Calu3 (cell line): ENCODE data around the gene OR7A17. TPM values are rescaled to one million over a fixed set of nuclear protein-coding genes. Genes with fewer than 3 reads are reported as not detected.

Source experiments
- BruUV-seq: library from RNA; stranded (reverse); fragments of 400-500 nt; replicated peaks from 2 replicates; lab custom pipeline; 2021; lab: Mats Ljungman, UMichigan
- CTCF ChIA-PET: fragments of 300-600 bp; sonication (Branson Sonifier 250); formaldehyde crosslinking; loops from one replicate; lab custom pipeline; 2022; ENCODE audit warnings: antibody characterized with exemption; lab: Charles Lee
- DNase-seq: peaks from one replicate; pipeline ENCODE4 v3.0.0; 2022
- H3K27ac Mint-ChIP-seq: one replicate; pipeline ENCODE4 v1.8.0; 2022; ENCODE audit warnings: mixed read lengths; ENCODE audit not compliant: unreplicated experiment
- H3K27me3 Mint-ChIP-seq: one replicate; pipeline ENCODE4 v1.8.0; 2022; ENCODE audit warnings: mixed read lengths; ENCODE audit not compliant: unreplicated experiment
- H3K36me3 Mint-ChIP-seq: one replicate; pipeline ENCODE4 v1.8.0; 2022; ENCODE audit warnings: mild to moderate bottlenecking, moderate library complexity, mixed read lengths; ENCODE audit not compliant: insufficient read depth, unreplicated experiment
- H3K4me1 Mint-ChIP-seq: one replicate; pipeline ENCODE4 v1.8.0; 2022; ENCODE audit warnings: mild to moderate bottlenecking, low read depth, mixed read lengths; ENCODE audit not compliant: unreplicated experiment
- H3K4me3 Mint-ChIP-seq: one replicate; pipeline ENCODE4 v1.8.0; 2022; ENCODE audit warnings: mild to moderate bottlenecking, low read depth, moderate library complexity, mixed read lengths; ENCODE audit not compliant: unreplicated experiment
- H3K9me3 Mint-ChIP-seq: one replicate; pipeline ENCODE4 v1.8.0; 2022; ENCODE audit warnings: low read depth, mixed read lengths; ENCODE audit not compliant: unreplicated experiment
- CTCF ChIP-seq: fragments of 200-600 bp; IDR thresholded peaks from one replicate; pipeline ENCODE4 v1.8.0; 2022; ENCODE audit warnings: antibody characterized with exemption; ENCODE audit not compliant: unreplicated experiment
- intact Hi-C: fragments of 100-400 bp; cut with micrococcal nuclease; formaldehyde crosslinking; loops from one replicate; pipeline ENCODE4 v1.10.0; 2022; ENCODE audit not compliant: unreplicated experiment
- total RNA-seq: library from RNA; stranded (reverse); gene quantifications from 2 replicates; pipeline ENCODE4 v1.2.3, GENCODE V29; 2022

The OR7A17 gene
- total RNA-seq, 1 experiment from 2014 or later: not detected

GRCh38 chr19:14830702-14831101 lies 55.2 kb downstream of the OR7A17 start:
- intact Hi-C loops: no loop called here
- Mint-ChIP-seq H3K4me3 (no peak overlapping the region), H3K4me1 (no peaks in the 10 kb centered on the region), H3K27me3 (peaks cover 72% of the 10 kb centered on the region), H3K27ac (no peak overlapping the region), H3K36me3 (no peaks in the 10 kb centered on the region), H3K9me3 (no peaks in the 10 kb centered on the region)
- CTCF ChIA-PET: no interaction called here
- DNase-seq: no peak
- no TSS peak for BruUV-seq
- no peak for TF ChIP-seq CTCF

Other genes with a start within 250 kb of the OR7A17 start
- not detected in 2 replicates for gene ADGRE3, start 211.3 kb downstream of the OR7A17 start, total RNA-seq
- gene ZNF333, start 196.1 kb downstream of the OR7A17 start, total RNA-seq: 5.1 and 5.8 TPM in 2 replicates
- gene ADGRE2, start 107.6 kb downstream of the OR7A17 start, total RNA-seq: 0.54 TPM in 1 of 2 replicates, not detected in the other
- not detected in 2 replicates for gene OR7A5, start 50.9 kb downstream of the OR7A17 start, total RNA-seq
- not detected in 2 replicates for gene OR7C1, start 50.9 kb downstream of the OR7A17 start, total RNA-seq
- gene OR7A10, start 37.2 kb downstream of the OR7A17 start, total RNA-seq: not detected in 2 replicates
- not detected in 2 replicates for gene OR7C2, start 55.4 kb upstream of the OR7A17 start, total RNA-seq
- not detected in 2 replicates for gene SLC1A6, start 93.7 kb upstream of the OR7A17 start, total RNA-seq
- gene CASP14, start 163.3 kb upstream of the OR7A17 start, total RNA-seq: not detected in 2 replicates
- gene OR1I1, start 196.1 kb upstream of the OR7A17 start, total RNA-seq: not detected in 2 replicates
- 2.1 and 2.6 TPM in 2 replicates for gene SYDE1, start 221.3 kb upstream of the OR7A17 start, total RNA-seq